Measurements from ENCODE around the gene RPL27A.

Gene RPL27A

DNA sequence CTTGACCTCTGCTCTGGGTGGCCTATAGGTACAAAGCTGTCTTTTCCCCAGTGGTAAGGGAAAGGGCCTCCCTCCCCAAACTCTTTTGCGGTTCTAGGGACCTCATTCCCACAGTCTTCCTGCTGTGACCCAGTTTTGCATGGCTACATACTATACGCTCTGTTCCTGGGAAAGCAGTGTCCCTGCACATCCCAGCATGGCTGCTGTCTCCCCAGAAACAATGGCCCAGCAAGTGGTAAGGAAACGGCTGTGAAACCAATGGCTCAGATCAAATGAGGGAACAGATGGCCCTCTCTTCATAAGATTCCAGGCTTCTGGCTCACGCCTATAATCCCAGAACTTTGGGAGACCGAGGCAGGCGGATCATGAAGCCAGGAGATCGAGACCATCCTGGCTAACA lies 41.1 kb downstream of the RPL27A start:
- DNase-seq: no peak

DNA sequence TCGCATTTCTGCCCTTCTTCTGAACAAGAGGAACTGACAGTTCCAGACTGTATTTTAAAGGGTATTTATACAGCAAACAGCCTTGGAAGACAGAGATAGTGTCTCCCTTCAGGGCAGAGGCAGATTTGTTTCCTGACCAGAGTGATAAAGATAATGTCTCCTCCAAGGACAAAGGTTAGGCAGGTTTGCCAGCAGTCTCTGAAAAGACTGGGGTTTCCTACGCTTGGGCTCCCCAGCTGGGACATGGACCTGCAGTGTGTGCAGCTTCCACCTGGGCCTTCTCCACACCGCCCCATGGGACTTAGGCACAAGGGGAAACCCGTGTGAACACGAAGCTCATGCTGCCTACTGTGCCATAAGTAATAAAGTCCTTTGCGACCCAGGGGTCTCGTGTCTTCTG lies 42.1 kb downstream of the RPL27A start:
- no peak for DNase-seq

DNA sequence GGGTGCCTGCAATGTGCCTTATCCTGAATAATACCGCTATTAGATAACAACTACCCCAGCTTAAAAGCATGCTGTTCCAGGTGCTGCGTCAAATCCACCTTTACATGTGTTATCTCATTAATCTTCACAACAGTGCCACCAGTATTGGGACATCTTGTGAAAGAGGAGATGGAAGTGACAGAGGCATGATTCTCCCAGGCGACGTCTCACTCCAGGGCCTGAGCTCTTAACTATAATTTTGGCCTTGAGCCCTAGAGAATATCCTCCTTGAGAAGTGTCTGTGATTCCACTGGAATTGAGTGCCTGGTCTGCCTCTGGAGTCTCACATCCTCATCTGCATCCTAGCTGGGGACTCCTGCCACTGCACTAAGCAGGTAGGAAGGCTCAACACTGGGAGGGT lies 43.8 kb downstream of the RPL27A start:
- no peak for DNase-seq

DNA sequence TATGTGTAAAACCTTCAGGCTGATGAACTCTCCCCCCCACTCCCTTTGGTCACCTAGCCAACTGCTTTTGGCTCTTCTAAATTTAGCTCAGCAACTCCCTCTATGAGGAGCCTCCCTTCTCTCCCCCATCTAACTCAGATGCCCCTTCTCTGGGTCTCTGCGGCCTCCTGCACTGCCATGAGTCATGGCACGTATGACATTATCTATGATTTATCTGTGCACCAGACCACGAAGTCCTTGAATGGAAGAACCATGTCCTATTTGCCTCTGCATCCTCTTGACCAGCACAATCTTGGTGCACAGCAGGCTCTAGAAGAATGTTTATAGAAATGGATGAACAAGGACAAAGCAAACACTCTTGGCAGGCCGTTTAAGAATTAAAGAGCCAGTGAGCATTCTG lies 46.0 kb downstream of the RPL27A start:
- DNase-seq: no peak

DNA sequence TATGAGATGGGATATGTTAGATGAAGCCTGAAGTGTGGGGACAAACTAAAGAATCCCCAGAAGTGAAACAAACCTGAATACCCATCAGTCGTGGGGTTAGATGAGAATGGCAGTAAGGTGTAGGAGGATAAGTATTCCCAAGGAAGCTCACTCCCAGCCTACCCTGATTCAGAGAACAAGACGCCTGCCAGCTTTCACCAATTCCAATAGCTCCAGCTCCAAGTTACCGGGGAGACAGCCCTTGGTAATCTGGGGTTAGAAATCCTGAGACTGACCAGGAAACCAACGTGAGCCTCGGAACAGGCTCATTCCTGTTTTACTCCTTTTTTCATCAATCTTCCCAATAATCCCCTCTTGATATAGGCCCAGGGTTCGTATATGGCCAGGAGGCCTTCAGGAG lies 46.5 kb downstream of the RPL27A start:
- DNase-seq: no peak

DNA sequence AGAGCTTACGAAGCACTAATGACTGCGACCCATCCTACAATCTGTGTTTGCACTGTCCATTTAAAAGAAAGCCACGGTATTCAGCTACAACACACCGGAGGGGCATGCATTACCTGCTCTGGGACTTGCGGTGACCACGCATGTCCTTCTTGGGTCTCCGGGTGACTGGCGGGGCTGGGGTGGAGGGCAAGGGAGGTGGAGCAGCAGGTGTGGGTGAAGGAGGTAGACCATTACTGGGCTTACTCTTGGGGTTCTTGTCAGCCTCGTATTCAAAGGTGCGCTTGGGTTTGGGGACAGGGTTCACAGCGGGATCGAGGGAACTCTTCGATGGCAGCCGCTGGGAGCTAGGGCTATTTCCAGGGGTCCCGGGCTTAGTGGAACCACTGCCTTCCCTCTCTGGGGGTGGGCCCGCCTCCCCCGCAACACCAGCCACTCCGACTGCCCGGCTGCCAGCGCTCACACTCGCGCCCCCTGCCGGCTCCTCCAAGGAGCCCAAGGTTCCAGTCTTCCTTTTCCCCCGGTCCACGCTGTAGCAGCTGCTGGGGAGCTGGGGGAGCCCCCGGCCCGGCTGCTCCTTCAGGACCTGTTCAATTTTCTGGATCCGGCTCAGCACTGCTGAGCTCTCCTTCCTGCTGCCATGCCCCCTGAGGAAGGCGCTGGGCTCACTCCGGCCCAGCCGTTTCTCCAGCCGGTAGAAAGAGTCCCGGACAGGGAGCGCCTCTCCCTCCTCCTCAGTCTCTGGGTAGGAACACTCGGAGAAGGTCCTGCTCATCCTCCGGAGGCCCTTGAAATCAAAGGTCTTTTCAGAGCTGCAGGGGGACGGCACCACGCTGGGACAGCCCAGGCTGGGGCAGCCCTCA lies 47.5 kb downstream of the RPL27A start:
- DNase-seq: no peak

DNA sequence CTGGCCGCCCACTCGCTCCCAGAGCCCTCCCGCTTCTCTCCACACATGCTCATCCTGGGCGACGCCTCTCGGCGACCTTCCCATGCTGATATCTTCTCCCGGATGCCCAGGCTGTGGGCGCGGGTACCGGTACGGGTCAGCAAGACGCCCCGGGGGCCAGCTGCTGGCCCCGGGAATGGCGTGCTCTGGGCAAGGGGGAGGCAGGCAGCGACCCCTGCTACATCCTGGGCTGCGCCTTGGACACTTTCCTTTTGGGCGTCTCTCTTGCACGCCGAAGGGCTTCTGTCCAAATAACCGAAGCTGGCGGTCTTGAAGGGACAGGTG lies 48.1 kb downstream of the RPL27A start:
- no peak for DNase-seq

DNA sequence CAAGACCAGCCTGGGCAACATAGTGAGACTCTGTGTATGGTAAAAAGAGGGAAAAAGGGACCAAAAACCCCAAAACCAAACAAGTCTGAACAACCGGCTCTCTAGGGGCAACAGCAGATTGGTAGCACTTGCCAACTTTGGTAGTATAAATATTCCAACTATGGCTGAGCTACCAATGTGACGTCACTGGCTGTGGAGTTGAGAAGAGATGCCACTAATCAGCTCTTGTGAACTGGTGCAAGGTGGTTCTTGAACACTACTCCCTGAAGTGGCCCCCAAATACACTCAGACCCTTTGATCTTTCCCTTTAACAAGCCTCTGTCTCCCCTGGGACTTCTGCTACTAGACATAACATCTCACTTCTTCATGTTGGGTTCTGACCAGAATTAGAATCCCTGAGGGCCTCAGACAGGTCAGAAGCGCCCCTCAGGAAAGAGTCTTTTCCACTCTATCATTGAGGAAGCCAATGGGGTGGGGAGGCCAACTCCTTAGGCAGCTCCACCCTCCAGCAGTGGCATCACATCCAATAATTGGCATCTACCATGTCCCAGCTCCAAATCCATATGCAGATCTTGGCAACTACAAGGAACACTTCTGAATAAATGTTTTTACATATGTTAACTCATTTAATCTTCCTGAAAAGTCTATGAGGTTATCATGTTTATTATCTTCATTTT lies 49.2 kb downstream of the RPL27A start:
- DNase-seq: no peak

DNA sequence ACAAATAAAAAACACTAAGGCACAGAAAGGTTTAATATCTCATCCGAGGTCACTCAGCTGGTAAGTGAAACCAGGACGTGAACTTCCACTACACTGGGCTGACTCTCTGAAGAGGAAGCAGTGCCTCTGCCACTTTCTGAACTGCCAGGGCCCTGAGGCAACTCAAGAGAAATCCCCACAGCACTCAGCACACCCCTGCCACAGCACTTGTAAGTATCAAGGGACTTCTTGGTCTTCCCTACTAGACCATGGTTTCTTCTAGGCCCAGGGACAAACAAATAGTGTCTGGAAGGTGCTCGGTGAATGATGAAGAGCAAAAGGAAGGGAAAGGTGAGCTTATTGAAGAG lies 49.7 kb downstream of the RPL27A start:
- DNase-seq: no peak

DNA sequence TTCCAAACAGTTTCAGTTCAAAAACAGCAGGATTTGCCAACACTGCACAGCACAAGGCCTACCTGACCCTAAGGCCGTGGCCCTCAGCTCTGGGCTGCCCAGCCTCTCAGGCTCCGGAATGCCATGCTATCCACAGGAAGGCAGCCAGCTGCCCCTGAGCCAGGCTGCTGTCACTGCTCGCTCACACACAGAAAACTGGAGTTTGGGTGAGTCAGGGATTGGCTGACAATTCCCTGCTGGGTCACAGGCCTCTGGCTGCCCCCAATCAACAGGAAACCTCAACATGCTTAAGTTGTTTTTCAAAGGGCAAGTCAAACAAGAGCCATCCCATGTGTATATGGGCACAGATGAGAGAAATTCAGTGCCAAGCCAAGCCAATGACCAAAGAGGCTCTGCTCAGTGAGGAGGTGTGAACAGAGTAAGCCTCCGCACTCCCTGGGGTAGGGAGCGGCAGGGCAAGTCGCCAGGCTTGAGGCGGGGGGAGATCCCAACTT lies 50.2 kb downstream of the RPL27A start:
- no peak for DNase-seq

DNA sequence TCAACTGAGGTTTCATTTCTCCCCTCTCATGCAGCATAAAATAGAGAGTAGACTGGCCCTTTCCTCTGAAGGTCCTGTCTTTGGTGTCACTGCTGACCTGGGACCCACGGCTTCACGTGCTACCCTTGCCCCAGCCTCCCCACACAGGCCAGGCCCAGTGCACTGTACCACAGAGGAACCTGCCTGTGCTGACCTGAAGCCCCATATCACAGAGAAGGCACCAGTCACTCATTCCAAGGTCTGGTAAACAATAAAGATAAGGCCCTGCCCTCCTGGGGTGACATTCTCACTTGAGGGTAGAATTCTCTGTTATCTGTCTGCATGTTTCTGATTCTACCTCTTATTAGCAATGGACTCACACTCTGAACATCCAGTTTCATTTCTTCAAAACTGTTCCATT lies 51.3 kb downstream of the RPL27A start:
- no peak for DNase-seq

DNA sequence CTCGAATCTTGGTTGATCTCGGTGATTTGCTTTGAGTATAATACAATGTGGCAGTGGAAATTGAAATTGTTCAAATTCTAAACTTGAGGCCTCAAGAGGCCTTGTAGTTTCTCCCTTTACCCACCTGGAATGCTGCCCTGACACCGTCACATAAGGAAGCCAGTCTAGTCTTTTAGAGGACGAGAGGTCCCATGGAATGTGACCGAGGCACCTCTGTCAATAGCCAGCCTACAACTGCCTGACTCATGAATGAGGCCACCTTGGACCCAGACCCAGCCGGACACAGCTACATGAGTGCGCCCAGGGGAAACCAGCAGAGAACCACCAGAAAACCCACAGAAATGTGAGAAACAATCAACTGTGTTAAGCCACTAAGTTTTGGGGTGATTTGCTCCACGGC lies 52.5 kb downstream of the RPL27A start:
- DNase-seq: no peak

DNA sequence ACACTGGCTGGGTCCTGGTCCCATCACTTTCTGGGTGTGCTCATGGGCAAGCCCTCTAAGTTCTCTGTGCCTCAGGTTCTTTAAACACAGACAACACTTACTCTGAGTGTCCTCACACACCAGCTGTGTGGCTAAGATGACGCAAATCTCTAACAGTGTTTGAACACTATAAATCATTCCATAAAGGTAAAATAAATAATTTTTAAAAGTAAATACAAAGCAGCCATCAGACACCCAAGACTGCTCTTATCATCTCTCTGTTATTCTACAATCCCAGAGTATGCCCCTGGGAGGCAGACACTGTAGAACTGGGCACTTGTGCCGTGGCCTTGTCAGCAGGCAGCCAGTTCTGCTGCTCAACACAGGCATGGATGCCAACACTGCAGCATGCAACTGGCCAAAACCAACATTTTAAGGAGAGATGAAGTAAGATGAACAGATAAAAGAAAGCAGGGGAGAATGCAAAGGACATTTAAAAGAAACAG lies 56.8 kb downstream of the RPL27A start:
- DNase-seq: no peak

Measured in activated naive CD4-positive, alpha-beta T cell treated with anti-CD3 and anti-CD28 coated beads, Interleukin-2, amount 50 U/mL, for 16 hours (primary cell).